ENCODE results near the gene CUL9.
"Not testable (repeated sequence)": the region's sequence is repeated elsewhere in the genome, so short reads cannot be mapped to it uniquely, and the experiment has no call there.

Gene CUL9

DNA sequence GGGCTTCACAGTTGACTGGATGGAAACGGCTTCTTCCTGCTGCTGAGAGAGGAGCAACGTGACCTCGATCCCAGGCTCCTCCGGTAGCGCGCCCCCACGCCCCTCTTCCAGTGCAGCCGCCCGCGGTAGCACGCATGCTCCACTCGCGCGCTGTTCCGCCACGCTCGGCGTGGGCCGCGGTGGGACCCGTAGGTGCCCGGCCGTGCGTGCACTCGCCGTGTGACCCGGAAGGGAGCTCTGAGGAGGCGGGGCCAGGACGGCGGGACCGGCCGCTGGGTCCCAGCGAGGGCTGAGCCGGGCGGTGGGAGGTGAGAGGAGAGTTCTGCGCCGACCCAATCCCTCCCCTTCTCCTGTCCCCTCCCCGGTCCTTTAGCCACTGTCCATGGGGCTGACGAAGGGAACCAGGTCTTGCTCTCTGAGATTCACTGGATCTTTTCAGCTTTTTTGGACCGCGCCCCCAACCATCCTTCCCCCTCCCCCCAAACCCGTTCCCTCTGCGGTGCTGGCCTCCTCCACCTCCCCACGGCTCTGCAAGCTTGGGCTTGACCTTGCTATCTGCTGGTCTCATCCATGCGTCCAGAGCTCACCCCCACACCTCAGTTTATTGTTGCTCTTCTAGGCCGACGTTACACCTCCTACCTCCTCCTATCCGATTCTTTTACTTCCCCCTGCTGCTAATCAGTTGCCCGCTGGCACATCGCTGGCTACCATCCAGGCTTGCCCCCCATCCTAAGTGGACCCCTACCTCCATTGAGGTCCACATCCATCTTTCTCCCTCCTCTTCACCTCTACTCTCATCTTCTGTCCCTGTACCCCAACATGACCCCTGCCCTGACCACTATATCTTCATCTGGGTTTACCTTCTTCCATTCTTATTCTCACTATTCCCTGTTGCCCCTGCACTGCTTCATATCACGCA is at the start of gene CUL9:
Gene CUL9, plus strand, starts transcription at position 255 of the 919 bp plus-strand sequence. CDS start 2,115 bp downstream, outside the sequence.
- DNase-seq (ENCODE audit: low read depth), result peak; percentile 57

DNA sequence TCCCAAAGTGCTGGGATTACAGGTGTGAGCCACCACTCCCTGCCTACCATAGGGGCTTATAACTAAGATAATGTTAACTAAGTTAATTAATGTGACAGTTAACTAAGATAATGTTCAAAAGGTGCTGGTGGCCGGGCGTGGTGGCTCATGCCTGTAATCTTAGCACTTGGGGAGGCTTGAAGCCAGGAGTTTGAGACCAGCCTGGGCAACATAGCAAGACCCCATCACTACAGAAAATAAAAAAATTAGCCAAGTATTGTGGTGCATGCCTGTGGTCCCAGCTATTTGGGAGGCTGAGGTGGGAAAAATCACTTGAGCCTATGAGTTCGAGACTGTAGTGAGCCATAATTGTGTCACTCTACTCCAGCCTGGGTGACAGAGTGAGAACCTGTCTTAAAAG is 43.7 kb upstream of the CUL9 start:
- no peak for DNase-seq (ENCODE audit: low read depth)

GRCh38 chr6:43139973-43140372 is 42.0 kb upstream of the CUL9 start:
- DNase-seq (ENCODE audit: low read depth), result not testable (repeated sequence)

GRCh38 chr6:43141644-43142043 is 40.4 kb upstream of the CUL9 start:
- no peak for DNase-seq (ENCODE audit: low read depth)

GRCh38 chr6:43142101-43142500 is 39.9 kb upstream of the CUL9 start:
- DNase-seq (ENCODE audit: low read depth), result no peak

DNA sequence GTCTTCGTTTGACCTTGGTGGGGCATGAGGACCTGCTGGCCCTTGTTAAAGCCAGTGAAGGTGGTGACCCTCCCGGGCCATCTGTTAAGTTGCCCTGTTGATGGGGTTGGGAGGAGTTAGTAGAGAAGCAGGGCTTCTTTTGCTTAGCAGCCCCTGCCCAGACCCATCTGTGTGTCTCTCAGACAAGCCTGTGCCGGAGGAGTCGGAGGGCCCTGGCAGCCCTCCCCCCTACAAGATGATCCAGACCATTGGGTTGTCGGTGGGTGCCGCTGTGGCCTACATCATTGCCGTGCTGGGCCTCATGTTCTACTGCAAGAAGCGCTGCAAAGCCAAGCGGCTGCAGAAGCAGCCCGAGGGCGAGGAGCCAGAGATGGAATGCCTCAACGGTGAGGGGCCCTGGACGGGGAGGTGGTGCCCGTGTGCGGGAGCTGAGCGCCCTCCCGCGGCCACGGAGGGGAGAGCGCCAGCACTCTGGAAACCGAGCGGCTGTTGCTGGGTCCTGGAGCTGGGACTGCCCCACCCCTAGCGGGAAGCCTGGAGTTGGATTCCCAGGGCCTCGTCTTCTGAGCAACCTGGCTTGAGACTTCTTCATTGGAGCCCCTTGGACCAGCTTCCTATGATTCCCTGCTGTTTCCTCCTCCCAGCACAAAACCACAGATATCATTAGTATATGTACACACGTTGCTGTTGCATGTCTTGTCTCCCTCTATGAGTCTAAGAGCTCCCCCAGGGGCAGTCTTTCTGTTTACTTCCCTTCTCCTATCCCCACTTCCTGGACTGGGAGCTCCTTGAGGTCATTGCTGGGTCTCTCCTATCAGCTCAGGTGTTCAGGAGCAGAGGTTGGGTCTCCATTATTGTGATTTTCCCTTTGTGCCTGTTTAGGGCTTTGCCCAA is 38.5 kb upstream of the CUL9 start:
- DNase-seq (ENCODE audit: low read depth), result peak; percentile 46

GRCh38 chr6:43144879-43145278 is 37.1 kb upstream of the CUL9 start:
- DNase-seq (ENCODE audit: low read depth), result no peak

DNA sequence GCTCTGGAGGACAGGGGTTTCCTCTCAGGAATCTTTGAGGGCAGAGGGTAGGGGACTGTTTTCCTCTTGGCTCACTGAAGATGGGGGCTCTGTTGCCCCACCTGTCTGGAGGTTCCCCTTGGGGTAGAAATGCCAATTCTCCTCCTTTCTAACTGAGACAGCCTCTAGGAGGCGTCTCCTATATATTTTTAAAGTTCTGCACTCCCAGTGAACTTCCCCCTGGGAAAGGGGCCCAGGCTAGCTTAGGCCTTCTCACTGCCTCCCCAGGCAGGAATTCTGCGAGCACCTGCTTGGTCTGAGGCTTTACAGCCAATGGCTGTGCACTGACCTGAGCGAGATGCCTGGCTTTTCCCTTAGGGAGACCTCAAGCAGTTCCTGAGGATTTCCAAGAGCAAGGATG is 35.7 kb upstream of the CUL9 start:
- no peak for DNase-seq (ENCODE audit: low read depth)

- DNase-seq (ENCODE audit: low read depth), result no peak
These were observed 35.0 kb upstream of the CUL9 start for GRCh38 chr6:43146709-43147688.

DNA sequence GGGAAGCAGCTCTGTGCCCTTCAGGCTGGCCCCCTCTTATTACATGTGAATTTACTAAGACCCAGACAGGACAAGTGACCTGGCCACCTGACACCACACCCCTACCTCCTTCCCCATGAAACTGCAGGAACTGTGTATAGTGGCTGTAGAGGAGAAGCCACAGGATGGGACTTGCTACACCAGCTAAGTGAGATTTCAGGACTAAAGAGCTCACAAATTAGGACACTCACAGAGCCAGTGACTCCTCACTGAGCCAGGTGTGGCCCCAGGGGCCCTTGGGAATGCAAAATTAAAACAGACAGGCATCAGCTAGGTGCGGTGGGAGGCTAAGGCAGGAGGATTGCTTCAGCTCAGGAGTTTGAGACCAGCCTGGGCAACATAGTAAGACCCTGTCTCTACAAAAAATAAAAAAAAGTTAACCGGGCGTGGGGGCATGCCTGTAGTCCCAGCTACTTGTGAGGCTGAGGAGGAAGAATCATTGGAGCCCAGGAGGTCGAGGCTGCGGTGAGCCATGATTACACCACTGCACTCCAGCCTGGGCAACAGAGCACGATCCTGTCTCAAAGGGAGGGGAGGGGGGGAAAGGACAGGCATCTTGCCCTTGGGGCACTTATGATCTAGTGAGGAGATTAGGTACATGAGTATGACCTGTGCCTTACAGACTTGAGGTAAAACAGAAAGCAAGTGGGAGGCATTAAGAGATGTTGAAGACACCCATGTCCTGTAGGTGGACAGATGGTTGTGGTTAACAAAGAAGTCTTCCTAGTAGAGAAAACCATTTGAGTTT is 34.1 kb upstream of the CUL9 start:
- DNase-seq (ENCODE audit: low read depth), result no peak

DNA sequence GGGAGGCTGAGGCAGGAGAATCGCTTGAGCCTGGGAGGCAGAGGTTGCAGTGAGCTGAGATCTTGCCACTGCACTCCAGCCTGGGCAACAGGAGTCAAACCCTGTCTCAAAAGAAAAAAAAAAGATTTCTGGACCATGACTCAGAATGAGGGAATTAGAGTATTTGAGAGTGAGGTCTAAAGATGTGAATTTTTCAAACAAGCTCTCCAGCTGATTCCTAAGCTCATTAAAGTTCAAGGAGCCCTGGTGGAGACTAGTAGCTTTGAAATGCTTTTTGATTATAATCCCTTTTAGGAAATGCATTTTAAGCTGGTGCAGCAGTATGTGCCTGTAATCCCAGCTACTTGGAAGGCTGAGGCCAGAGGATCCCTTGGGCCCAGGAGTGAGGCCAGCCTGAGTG is 32.7 kb upstream of the CUL9 start:
- DNase-seq (ENCODE audit: low read depth), result no peak

DNA sequence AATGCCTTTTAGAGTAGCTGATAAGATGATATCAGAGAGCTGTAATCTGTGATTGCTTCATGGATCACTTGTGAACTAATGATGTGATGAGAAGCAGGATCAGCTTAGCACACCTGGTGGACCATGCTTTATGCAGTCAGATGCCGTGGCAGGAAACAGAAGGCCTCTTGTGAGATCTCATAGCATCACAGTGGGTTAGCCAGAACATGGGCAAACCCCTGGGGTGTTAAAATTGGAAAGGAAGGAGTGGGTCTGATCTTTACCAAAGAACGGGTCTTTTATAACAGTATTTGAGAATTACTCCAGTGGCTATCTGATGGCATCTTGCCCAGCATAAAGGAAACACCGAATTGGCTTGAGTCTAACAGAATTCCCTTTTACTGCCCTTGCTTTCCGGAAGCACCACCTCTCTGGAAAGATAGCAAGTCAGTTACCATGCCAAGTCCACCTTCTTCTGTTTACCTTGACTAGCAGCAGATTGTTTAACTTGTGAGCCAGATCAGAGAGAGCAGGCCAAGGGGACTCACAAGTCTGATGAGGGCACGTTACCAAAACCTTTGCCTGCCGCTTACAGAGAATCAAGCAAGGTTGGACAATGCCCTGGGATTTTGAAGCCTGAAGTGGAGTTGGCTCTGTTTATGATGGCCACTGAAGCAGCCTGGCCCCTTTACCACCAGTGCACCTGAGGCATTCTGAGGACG is 31.8 kb upstream of the CUL9 start:
- DNase-seq (ENCODE audit: low read depth), result no peak

DNA sequence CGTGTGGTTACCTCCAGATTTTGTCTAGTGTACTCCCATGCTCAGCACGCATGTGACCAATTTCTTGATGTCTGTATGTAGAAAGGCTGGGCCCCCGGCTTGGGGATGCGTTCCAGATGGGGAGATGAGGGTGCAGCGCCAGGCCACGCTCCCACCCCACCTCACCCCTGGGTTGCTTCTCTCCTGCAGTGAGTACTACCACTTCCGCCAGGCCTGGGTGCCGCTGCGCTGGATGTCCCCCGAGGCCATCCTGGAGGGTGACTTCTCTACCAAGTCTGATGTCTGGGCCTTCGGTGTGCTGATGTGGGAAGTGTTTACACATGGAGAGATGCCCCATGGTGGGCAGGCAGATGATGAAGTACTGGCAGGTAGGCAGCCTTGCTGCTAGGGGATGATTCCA is 22.4 kb upstream of the CUL9 start:
- no peak for DNase-seq (ENCODE audit: low read depth)

GRCh38 chr6:43163899-43164298 is 18.1 kb upstream of the CUL9 start:
- DNase-seq (ENCODE audit: low read depth), result no peak

DNA sequence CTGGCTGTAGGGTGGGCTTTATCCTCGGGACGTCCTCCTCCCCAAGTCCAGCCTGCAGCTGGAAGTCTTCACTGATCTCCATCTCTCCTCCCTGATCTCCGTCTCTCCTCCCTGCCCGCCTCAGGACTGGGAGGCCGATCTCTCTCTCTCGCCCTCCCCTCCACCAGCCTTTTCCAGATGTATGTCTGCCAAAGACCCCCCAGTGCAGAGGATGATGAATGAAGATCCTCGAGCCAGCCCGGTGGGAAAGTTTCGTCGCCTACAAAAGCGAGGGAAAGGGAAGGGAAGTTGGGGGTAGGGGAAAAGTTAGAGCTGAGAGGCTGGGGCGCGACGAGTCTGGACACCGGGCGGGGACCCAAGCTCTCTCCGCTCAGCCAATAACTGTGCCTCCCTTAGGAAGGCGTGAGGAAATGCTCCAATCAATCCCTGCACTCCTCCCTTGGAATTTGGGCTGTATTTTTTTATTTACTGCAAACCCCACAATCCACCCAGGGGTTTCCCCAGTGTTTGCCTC is 11.5 kb upstream of the CUL9 start:
- DNase-seq (ENCODE audit: low read depth), result no peak

- DNase-seq (ENCODE audit: low read depth), result peak; percentile 93
These were observed 10.9 kb upstream of the CUL9 start, which contains the start of gene SRF for GRCh38 chr6:43170931-43171706. TSS of gene SRF (plus strand) at chr6:43171269. CDS start at chr6:43171657, 388 bp downstream.

DNA sequence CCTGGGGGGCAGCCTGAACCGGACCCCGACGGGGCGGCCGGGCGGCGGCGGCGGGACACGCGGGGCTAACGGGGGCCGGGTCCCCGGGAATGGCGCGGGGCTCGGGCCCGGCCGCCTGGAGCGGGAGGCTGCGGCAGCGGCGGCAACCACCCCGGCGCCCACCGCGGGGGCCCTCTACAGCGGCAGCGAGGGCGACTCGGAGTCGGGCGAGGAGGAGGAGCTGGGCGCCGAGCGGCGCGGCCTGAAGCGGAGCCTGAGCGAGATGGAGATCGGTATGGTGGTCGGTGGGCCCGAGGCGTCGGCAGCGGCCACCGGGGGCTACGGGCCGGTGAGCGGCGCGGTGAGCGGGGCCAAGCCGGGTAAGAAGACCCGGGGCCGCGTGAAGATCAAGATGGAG is 10.3 kb upstream of the CUL9 start:
- DNase-seq (ENCODE audit: low read depth), result peak; percentile 8

- DNase-seq (ENCODE audit: low read depth), result peak; percentile 13
These were observed 9.6 kb upstream of the CUL9 start for GRCh38 chr6:43172104-43173007.
